D721Med (cell line): ENCODE results near the gene DDC.

Experiments
- DNase-seq: peaks from one replicate; pipeline ENCODE4 v3.0.0; 2011; ENCODE audit warnings: low spot score; ENCODE audit not compliant: insufficient read length
- FAIRE-seq: peaks from 2 replicates; lab custom pipeline; 2011; peaks lifted over from hg19 to GRCh38; lab: Jason Lieb, UNC
- TF ChIP-seq, protein P1 (sequence below): IDR thresholded peaks from 2 replicates; pipeline ENCODE4 v1.5.1; 2012; ENCODE audit warnings: mild to moderate bottlenecking, control low read depth; ENCODE audit not compliant: insufficient read depth; ENCODE audit errors: missing control alignments

Gene DDC

DNA sequence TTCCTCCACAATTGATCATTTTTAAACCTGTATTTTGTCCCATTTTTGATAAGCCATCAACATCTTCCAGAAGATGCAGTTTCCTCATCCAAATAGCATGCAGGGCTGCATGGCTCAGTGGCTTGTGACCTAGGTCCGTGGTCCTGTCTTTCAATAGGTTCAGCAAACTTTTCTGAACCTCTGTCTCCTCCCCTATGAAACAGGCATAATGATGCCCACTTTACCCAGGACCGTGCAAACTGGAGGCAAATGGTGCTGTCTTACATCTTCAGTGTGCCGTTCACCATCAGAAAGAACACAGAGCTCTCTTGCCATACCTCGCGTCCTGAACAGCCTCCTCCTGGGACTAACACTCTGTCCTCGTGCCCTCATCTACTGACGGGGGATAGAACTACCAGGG, 92.8 kb downstream of the DDC start:
- FAIRE-seq (no peak), DNase-seq (no peak)
- TF ChIP-seq, protein P1, sequence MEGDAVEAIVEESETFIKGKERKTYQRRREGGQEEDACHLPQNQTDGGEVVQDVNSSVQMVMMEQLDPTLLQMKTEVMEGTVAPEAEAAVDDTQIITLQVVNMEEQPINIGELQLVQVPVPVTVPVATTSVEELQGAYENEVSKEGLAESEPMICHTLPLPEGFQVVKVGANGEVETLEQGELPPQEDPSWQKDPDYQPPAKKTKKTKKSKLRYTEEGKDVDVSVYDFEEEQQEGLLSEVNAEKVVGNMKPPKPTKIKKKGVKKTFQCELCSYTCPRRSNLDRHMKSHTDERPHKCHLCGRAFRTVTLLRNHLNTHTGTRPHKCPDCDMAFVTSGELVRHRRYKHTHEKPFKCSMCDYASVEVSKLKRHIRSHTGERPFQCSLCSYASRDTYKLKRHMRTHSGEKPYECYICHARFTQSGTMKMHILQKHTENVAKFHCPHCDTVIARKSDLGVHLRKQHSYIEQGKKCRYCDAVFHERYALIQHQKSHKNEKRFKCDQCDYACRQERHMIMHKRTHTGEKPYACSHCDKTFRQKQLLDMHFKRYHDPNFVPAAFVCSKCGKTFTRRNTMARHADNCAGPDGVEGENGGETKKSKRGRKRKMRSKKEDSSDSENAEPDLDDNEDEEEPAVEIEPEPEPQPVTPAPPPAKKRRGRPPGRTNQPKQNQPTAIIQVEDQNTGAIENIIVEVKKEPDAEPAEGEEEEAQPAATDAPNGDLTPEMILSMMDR: no peak

DNA sequence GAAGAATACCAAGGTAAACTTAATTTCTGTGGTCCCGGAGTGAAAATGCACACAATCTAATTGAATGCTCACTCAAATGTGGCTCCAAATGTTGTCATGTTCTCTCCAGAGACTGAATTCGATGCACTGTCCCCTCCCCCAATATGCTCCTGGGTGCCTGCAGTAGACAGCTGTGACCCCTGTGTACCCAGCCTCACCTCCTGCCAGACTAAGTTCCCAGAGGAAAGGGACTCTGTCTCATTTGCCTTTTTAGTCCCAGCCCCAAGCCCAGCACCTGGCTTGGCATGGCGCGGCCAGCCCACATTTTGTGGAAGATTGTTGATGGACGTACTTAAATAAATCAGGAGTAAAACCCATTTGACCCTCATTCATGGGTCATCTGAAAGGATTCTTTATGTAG, 93.2 kb downstream of the DDC start:
- DNase-seq: no peak
- FAIRE-seq: no peak
- TF ChIP-seq, protein P1: no peak

DNA sequence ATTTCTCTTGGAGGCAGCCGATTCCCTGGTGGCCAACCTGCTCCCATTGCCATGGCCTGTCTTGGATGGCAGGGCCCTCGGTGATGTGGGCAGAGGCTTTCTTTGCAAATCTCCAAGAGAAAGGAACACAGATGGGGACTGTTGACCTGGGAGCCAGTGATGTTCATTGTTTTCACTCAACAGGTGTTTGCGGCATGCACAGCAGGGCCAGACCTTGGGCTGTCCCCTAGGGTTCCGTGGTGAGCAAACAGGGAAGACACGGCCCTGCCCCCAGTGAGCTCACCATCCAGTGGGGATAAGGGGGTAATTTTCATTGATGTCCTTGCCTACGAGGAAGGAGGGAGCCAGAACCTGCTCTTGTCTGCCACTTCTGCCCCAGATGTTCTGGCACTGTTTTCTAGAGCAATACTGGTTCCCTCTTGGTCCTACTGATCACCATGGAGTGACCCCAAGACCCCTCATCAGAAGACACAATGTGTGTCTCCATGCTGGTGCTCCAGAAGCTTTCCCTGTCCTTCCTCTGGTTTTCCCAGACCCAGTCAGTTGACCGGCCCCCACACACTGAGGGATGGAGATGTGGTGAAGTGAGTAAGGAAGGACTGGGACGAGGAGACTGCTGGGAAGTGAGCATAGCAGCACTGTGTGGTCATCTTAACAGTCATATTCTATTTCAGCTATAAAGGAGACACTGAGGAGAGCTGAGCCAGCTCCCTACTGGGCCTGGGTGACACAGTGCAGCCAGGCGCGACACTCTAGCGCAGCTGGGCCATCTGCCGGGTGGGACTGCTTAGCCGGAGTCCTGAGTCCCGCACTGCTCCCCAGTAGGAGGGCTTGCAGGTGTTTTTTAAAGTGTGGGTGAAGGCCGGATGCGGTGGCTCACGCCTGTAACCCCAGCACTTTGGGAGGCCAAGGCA, 94.7 kb downstream of the DDC start:
- DNase-seq (no peak), FAIRE-seq (no peak)
- TF ChIP-seq, protein P1: no peak

DNA sequence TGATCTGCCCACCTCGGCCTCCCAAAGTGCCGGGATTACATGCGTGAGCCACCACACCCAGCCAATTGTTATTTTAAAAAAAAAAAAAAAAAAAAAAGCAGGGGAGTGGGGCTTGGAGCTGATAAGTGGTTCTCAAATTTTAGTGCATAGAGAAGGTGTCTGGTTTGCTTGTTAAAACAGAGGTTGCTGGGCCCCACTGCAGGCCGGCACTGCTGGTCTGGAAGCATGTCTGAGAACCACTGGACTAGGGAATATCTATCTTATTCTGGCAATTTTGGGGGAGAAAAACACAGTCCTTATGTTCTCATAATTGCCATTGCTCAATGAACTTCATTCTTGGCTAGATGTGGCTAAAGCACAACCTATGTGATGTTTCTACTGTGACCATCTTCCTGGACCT, 96.0 kb downstream of the DDC start:
- FAIRE-seq: no peak
- no peak for DNase-seq
- TF ChIP-seq, protein P1: no peak

DNA sequence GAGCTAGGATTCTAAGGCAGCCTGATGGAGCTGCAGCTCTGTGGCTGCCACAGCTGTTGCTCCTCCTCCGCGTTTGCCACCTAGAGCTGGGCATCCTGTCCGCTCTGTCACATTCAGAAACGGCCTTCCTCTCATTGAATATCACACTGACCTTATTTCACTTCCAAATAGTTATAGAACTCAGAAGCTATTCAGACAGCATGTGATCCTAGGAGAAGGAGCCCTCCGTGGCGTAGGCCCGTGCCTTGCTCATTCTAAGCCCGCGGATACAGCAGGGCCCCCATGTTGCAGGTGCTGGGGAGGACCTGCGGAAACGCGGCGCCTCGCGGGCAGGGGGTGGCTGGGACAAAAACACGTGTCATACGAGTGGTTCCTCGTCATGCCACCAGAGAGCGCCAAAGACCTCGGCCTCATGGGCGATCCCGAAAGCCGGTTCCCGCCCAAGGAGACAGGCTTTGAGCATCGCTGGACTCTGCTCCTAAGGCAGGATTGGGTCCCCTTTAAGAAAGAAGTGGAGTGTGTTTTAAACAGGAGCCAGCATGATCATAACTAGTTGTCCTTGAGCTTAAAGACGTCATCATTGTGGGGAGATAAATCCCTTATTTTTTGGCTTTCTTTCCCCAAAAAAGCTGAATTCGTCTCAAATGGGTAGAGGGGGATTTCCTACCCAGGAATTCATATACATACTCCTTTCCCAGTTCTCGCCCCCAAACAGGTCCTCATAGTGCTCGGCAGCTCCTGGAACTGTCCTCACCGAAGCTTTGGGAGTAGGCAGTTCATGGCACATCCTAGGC, 97.2 kb downstream of the DDC start:
- DNase-seq: no peak
- TF ChIP-seq, protein P1: peak; percentile 95
- no peak for FAIRE-seq

DNA sequence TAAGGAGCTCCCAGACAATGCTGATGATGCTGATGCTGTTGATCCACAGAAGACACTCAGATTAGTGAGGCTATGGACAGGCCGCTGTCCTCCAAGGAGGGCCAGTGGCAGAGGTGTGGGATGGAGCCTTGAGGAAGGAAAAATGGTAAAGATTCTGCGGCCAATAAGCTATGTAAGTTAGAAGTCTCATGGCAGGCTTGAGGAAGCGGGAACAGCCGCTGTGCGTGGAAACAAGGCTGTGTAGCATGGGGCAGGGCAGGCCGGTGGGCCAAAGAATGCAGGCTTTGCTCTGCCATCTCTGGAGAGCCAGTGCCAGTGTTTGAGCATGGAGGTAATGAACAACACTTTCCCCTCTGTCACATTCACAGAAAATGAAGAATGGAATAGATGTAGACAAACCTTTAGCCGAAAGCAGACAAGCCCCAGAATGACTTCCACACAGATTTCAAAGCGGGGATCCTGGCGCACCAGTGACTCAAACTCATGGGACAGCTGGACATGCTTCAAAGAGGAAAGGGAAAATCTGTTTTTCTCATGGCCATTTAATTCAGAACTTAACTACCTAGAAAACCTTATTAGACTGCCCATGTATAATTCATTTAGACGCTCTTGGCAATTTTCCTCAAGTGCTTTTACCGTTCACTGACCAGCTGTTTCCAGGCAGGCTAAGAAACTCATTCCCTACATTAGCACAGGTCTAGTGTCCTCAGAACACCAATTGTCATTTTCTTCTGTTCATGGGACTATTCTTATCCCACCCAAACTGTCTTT, 98.2 kb downstream of the DDC start:
- DNase-seq (no peak), FAIRE-seq (no peak)
- TF ChIP-seq, protein P1: no peak
